IPS-20b (cell line): Measurements from ENCODE around the gene BIRC6.
A peak's percentile ranks its signal among the peaks of the same experiment; 100 is the strongest.

ENCODE experiments used
- H3K27ac ChIP-seq: one replicate; pipeline ENCODE4 v1.5.1; 2013; ENCODE audit warnings: low read length
- H3K27me3 ChIP-seq: 2 replicates; pipeline ENCODE4 v1.6.1; 2013; ENCODE audit warnings: mild to moderate bottlenecking, low read length, inconsistent platforms; ENCODE audit not compliant: insufficient read depth
- H3K36me3 ChIP-seq: 2 replicates; pipeline ENCODE4 v1.6.1; 2013; ENCODE audit warnings: low read depth, mild to moderate bottlenecking, inconsistent platforms, low read length, moderate library complexity; ENCODE audit not compliant: insufficient read depth
- H3K4me1 ChIP-seq: 2 replicates; pipeline ENCODE4 v1.6.1; 2013; ENCODE audit warnings: mild to moderate bottlenecking, control low read depth, inconsistent platforms, low read length, moderate library complexity; ENCODE audit not compliant: insufficient read depth
- H3K4me3 ChIP-seq: 2 replicates; pipeline ENCODE4 v1.5.1; 2013; ENCODE audit warnings: mild to moderate bottlenecking, low read length, inconsistent platforms
- H3K9ac ChIP-seq: 2 replicates; pipeline ENCODE4 v1.6.1; 2013; ENCODE audit warnings: low read depth, mild to moderate bottlenecking, inconsistent platforms, low read length, moderate library complexity
- H3K9me3 ChIP-seq: 2 replicates; pipeline ENCODE4 v1.6.1; 2013; ENCODE audit warnings: mild to moderate bottlenecking, low read depth, low read length, inconsistent platforms; ENCODE audit not compliant: insufficient read depth

BIRC6 gene

DNA sequence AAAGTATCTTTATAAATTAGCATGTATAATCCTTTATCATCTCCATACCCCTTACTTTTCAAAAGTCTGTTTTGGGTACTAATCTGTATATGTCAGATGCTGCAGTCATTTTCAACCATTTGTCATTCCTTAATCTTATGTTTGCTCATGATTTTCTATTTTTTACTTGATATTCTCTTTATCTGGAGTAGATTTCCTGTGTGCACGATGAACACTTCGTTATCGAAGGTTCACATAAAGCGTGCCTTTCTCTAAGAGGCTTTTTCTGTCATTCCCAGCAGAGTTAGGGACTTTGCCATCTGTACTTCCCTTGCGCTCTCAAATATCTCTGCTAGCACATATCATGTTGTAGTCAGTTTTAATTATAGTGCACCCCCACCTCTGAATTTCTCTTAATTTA is 123.2 kb downstream of the BIRC6 start:
- H3K4me3 ChIP-seq, result no peak overlapping the region
- H3K9me3 ChIP-seq, result no peaks in the 10 kb centered on the region
- H3K27ac ChIP-seq, result no peak overlapping the region
- H3K36me3 ChIP-seq, result peaks cover 87% of the 10 kb centered on the region
- H3K27me3 ChIP-seq, result no peaks in the 10 kb centered on the region
- H3K4me1 ChIP-seq, result no peaks in the 10 kb centered on the region
- no peak overlapping the region for H3K9ac ChIP-seq

DNA sequence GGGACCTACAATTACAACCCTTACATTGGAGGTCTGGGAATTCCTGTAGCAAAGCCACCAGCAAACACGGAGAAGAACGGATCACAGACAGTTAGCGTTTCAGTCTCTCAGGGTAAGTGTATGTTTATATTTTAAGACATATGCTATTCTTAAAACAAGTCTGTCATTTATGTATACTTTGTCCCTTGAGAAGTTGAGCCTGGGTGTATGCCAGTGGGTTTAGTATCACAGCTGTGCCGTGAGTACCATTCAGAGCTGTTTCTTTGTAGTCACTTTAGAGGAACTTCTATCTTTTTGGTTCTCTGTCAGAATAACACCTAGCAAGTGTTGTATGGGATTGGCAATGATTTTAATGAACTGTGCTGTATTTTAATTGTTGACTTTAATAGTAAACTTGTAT is 125.6 kb downstream of the BIRC6 start:
- Histone ChIP-seq H3K36me3 (peaks cover 96% of the 10 kb centered on the region), H3K27me3 (no peaks in the 10 kb centered on the region), H3K27ac (no peak overlapping the region), H3K9ac (no peak overlapping the region), H3K9me3 (no peaks in the 10 kb centered on the region), H3K4me3 (no peak overlapping the region), H3K4me1 (no peaks in the 10 kb centered on the region)

GRCh38 chr2:32484937-32485336 is 128.1 kb downstream of the BIRC6 start:
- Histone ChIP-seq H3K27ac (no peak overlapping the region), H3K27me3 (no peaks in the 10 kb centered on the region), H3K9ac (no peak overlapping the region), H3K36me3 (peaks cover 92% of the 10 kb centered on the region), H3K4me1 (no peaks in the 10 kb centered on the region), H3K4me3 (no peak overlapping the region), H3K9me3 (no peaks in the 10 kb centered on the region)

DNA sequence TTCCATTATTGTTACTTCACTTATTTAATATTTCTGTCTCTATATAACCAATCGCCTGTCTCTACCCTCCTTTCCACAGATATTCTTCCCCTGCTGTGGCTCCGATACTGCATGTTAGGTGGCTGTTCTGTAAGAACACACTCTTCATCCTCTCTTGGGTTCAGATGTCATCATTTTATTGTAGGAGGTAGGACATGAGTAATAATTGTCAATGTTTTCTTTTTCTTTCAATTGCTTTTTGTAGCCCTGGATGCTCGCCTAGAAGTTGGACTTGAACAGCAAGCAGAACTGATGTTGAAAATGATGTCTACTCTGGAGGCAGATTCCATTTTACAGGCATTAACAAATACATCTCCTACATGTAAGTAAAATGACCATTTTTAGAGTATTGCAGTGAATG is 128.6 kb downstream of the BIRC6 start:
- H3K36me3 ChIP-seq, result peaks cover 92% of the 10 kb centered on the region

DNA sequence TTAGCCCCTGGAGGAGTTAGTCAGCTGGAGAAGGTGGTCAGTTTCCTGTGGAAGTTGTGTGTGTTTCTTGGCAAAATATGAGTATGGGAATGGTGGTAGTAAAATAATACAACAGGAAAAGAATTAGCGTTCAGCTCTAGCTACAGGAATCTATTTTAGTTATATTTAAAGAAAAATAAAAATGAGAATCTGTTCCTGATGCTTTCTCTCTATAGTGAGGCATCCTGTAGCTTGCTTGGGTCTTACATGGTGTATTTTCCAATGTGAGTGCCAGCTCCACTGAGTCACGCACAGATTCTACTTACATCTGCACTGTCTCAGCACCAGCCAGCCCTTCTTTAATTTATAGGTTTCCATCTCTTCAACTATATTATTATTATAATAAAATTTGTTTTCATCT is 132.2 kb downstream of the BIRC6 start:
- Histone ChIP-seq H3K27me3 (no peaks in the 10 kb centered on the region), H3K4me3 (no peak overlapping the region), H3K9ac (no peak overlapping the region), H3K9me3 (no peaks in the 10 kb centered on the region), H3K36me3 (peaks cover 75% of the 10 kb centered on the region), H3K4me1 (no peaks in the 10 kb centered on the region), H3K27ac (no peak overlapping the region)

More for the DNA sequence above, 128.6 kb downstream of the BIRC6 start:
- Histone ChIP-seq H3K27ac (no peak overlapping the region), H3K4me1 (no peaks in the 10 kb centered on the region), H3K9me3 (no peaks in the 10 kb centered on the region), H3K9ac (no peak overlapping the region), H3K27me3 (no peaks in the 10 kb centered on the region), H3K4me3 (no peak overlapping the region)

DNA sequence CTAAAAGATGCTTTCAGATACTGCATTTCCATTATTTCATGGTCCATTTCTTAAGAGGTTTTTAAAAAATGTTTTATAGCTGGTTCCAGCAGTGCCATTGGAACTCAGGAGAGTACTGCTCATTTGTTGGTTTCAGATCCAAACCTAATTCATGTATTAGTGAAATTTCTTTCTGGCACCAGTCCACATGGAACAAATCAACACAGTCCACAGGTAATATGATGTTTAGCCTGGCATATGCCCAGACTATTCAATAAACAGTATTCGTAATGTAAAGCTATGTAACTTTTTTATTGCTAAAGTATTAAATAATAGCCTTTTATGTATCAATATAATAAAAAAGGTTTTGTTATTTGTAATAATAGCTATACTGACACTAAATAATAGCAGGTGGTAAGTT is 134.5 kb downstream of the BIRC6 start:
- H3K36me3 ChIP-seq, result peaks cover 59% of the 10 kb centered on the region

DNA sequence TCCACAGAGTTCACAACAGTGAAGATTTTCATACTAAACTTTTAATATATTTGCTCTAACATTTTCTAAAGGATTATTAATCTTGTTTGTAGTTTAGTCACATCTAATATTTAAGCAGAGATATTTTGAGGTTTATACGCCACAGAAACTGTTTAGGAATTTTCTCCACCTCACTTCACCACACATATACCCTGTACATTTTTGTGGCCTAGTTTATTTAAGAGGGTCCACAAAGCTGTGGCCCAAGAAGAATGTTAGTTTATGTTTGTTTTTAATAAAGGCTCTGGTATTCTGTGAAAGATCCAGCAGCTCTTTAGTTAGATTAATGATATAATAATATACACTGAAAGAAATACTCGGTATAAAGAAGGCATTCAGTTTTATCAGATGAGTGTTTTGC is 138.3 kb downstream of the BIRC6 start:
- Histone ChIP-seq H3K27me3 (no peaks in the 10 kb centered on the region), H3K9ac (no peak overlapping the region), H3K27ac (no peak overlapping the region), H3K4me1 (peaks cover 4% of the 10 kb centered on the region; the same call in 1 of the 2 replicates), H3K9me3 (no peaks in the 10 kb centered on the region), H3K36me3 (peaks cover 58% of the 10 kb centered on the region), H3K4me3 (no peak overlapping the region)

More for the DNA sequence above, 134.5 kb downstream of the BIRC6 start:
- no peak overlapping the region for H3K4me3 ChIP-seq
- H3K27ac ChIP-seq, result no peak overlapping the region
- H3K27me3 ChIP-seq, result no peaks in the 10 kb centered on the region
- H3K4me1 ChIP-seq, result peaks cover under 1% of the 10 kb centered on the region; the same call in 1 of the 2 replicates
- H3K9ac ChIP-seq, result no peak overlapping the region
- no peaks in the 10 kb centered on the region for H3K9me3 ChIP-seq

- Histone ChIP-seq H3K4me3 (no peak overlapping the region), H3K4me1 (peaks cover 4% of the 10 kb centered on the region; the same call in 1 of the 2 replicates), H3K27ac (peak overlapping the region; percentile 42), H3K9ac (peak overlapping the region; percentile 39; the same call in 1 of the 2 replicates), H3K27me3 (no peaks in the 10 kb centered on the region), H3K9me3 (no peaks in the 10 kb centered on the region), H3K36me3 (peaks cover 57% of the 10 kb centered on the region)
Measured at GRCh38 chr2:32496662-32497061, 139.8 kb downstream of the BIRC6 start.

DNA sequence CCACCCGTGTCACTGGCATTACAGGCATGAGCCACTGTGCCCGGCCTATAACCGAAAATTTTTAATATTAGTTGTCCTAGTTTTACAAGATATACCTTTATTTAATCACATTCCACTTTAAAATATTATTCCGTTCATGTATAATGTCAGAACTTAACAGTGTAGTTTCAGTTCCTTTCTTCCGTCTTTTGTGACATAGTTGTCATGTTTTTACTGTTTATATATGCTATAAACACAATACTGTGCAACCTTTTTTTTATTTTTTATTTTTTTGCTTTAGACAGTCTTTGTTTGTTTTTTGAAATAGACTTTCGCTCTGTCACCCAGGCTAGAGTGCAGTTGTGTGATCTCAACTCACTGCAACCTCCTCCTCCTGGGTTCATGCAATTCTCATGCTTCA is 141.5 kb downstream of the BIRC6 start:
- Histone ChIP-seq H3K4me3 (no peak overlapping the region), H3K36me3 (peaks cover 71% of the 10 kb centered on the region), H3K9me3 (no peaks in the 10 kb centered on the region), H3K9ac (no peak overlapping the region), H3K27me3 (no peaks in the 10 kb centered on the region), H3K4me1 (peaks cover 4% of the 10 kb centered on the region; the same call in 1 of the 2 replicates), H3K27ac (no peak overlapping the region)

- Histone ChIP-seq H3K4me3 (no peak overlapping the region), H3K27ac (no peak overlapping the region), H3K9me3 (no peaks in the 10 kb centered on the region), H3K9ac (no peak overlapping the region), H3K27me3 (no peaks in the 10 kb centered on the region), H3K36me3 (peaks cover 83% of the 10 kb centered on the region), H3K4me1 (no peaks in the 10 kb centered on the region)
Measured at GRCh38 chr2:32502941-32503340, 146.1 kb downstream of the BIRC6 start.

GRCh38 chr2:32504877-32505478 is 148.2 kb downstream of the BIRC6 start:
- Histone ChIP-seq H3K27me3 (no peaks in the 10 kb centered on the region), H3K4me3 (no peak overlapping the region), H3K36me3 (peaks cover 85% of the 10 kb centered on the region)

DNA sequence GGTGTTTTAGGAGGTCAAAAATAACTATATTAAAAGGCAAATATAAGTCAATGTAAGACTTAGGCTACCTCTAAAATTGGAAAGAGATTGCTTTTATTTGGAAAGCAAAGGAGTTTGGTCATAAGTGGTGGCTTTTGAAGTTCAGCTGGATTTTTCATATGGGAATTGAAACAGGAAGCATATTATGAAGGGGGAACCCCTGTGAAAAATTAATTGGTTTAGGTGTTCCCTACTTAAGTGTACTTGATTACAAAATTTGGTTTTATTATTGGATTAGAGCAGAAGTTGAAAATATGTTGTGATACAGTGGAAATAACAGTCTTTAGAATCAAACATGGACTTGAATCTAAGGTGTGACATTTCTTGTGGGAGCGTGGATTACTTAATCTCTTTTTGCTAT is 149.6 kb downstream of the BIRC6 start:
- Histone ChIP-seq H3K4me1 (no peaks in the 10 kb centered on the region), H3K27ac (no peak overlapping the region), H3K9ac (no peak overlapping the region), H3K9me3 (no peaks in the 10 kb centered on the region), H3K36me3 (peaks cover 82% of the 10 kb centered on the region), H3K27me3 (no peaks in the 10 kb centered on the region), H3K4me3 (no peak overlapping the region)

More at GRCh38 chr2:32504877-32505478, 148.2 kb downstream of the BIRC6 start:
- Histone ChIP-seq H3K4me1 (no peaks in the 10 kb centered on the region), H3K9ac (no peak overlapping the region), H3K9me3 (no peaks in the 10 kb centered on the region), H3K27ac (no peak overlapping the region)
